Thoracic aorta (tissue), 2 donors: ENCODE results near the gene GUCD1. TPM values are rescaled to one million over a fixed set of nuclear protein-coding genes. Genes with fewer than 3 reads are reported as not detected.
A peak's percentile ranks its signal among the peaks of the same experiment; 100 is the strongest.

ENCODE experiments used
- ATAC-seq: fragments of 150-250 bp; one replicate; pipeline ENCODE4 v1.8.0; 2017; ENCODE audit warnings: low read depth; ENCODE audit not compliant: insufficient number of reproducible peaks, low FRiP score
- DNase-seq: peaks from one replicate; pipeline ENCODE4 v3.0.0-alpha.2; 2020; ENCODE audit warnings: low spot score
- H3K27ac ChIP-seq, 2 donors: fragments of 200-600 bp; sonication (generic); 1 replicate in 1 of 2; 2 replicates in 1 of 2; pipeline ENCODE4 v1.5.1; 2016; ENCODE audit warnings: mild to moderate bottlenecking in 2 of 2, moderate library complexity in 2 of 2
- H3K27me3 ChIP-seq: fragments of 200-600 bp; sonication (generic); replicated peaks from 2 replicates; pipeline ENCODE4 v1.6.0; 2016; ENCODE audit warnings: mild to moderate bottlenecking; ENCODE audit not compliant: insufficient read depth
- H3K36me3 ChIP-seq: fragments of 200-600 bp; sonication (generic); one replicate; pipeline ENCODE4 v1.5.1; 2016
- H3K4me1 ChIP-seq, 2 donors: fragments of 200-600 bp; sonication (generic); 1 replicate in 1 of 2; 2 replicates in 1 of 2; pipeline versions ENCODE4 v1.5.1 to v1.6.0; 2016; ENCODE audit warnings: low read depth in 2 of 2, mild to moderate bottlenecking in 1 of 2; ENCODE audit not compliant: control insufficient read depth in 1 of 2
- H3K4me3 ChIP-seq: fragments of 200-600 bp; sonication (generic); 2 replicates; pipeline ENCODE4 v1.5.1; 2016; ENCODE audit warnings: mild to moderate bottlenecking
- H3K9me3 ChIP-seq: fragments of 200-600 bp; sonication (generic); 2 replicates; pipeline ENCODE4 v1.5.1; 2016
- CTCF ChIP-seq: fragments of 200-600 bp; sonication (generic); IDR thresholded peaks from one replicate; pipeline ENCODE4 v1.5.1; 2019; ENCODE audit warnings: antibody characterized with exemption
- total RNA-seq, 2 donors: library from RNA; depleted of rRNA; stranded (reverse); fragments of >200 nt; gene quantifications; one replicate each; pipeline versions ENCODE4 v1.1.0 to v1.2.3, GENCODE V29; 2016

The GUCD1 gene
- total RNA-seq, 2 donors from 2014 or later, result 81.9 to 83.4 TPM

DNA sequence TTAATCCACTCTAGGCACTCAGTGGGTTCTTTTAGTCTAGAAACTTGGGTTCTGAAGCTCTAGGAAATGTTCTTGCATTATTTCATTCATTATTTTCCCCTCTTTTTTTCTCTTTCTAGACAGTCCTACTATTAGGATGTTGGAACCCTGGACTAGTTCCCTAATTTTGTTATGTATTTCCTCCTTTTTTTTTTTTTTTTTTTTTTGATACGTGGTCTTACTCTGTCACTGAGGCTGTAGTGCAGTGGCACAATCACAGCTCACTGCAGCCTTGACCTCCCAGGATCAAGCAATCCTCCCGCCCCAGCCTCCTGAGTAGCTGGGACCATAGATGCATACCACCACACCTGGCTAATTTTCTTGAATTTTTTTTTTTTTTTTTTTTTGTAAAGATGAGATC is 50.4 kb downstream of the GUCD1 start:
- H3K36me3 ChIP-seq, result no peaks in the 10 kb centered on the region
- no peaks in the 10 kb centered on the region for H3K9me3 ChIP-seq
- H3K27me3 ChIP-seq, result no peaks in the 10 kb centered on the region
- H3K4me1 ChIP-seq, result no peaks in the 10 kb centered on the region
- DNase-seq (no peak), ATAC-seq (no peak)
- no peak overlapping the region for H3K27ac ChIP-seq
- no peak for TF ChIP-seq CTCF
- no peak overlapping the region for H3K4me3 ChIP-seq

- ATAC-seq, result no peak
- TF ChIP-seq CTCF, result no peak
- Histone ChIP-seq H3K4me1 (no peaks in the 10 kb centered on the region), H3K4me3 (no peak overlapping the region), H3K36me3 (no peaks in the 10 kb centered on the region), H3K27ac (no peak overlapping the region), H3K27me3 (no peaks in the 10 kb centered on the region), H3K9me3 (no peaks in the 10 kb centered on the region)
- DNase-seq, result no peak
These were observed 51.0 kb downstream of the GUCD1 start for GRCh38 chr22:24503843-24504338.

- TF ChIP-seq CTCF, result peak; percentile 62
- H3K4me1 ChIP-seq, result no peaks in the 10 kb centered on the region
- H3K27ac ChIP-seq, result no peak overlapping the region
- no peaks in the 10 kb centered on the region for H3K36me3 ChIP-seq
- H3K9me3 ChIP-seq, result no peaks in the 10 kb centered on the region
- DNase-seq (no peak), ATAC-seq (no peak)
- H3K27me3 ChIP-seq, result no peaks in the 10 kb centered on the region
- H3K4me3 ChIP-seq, result no peak overlapping the region
These were observed 51.6 kb downstream of the GUCD1 start for GRCh38 chr22:24503137-24503842.

GRCh38 chr22:24502541-24502940 is 52.4 kb downstream of the GUCD1 start:
- no peak for DNase-seq
- H3K27ac ChIP-seq, result no peak overlapping the region
- no peak for ATAC-seq
- no peaks in the 10 kb centered on the region for H3K9me3 ChIP-seq
- H3K27me3 ChIP-seq, result no peaks in the 10 kb centered on the region
- H3K36me3 ChIP-seq, result no peaks in the 10 kb centered on the region
- no peak for TF ChIP-seq CTCF
- H3K4me1 ChIP-seq, result no peaks in the 10 kb centered on the region
- H3K4me3 ChIP-seq, result no peak overlapping the region

- DNase-seq (no peak), ATAC-seq (no peak)
- Histone ChIP-seq H3K36me3 (no peaks in the 10 kb centered on the region), H3K4me3 (no peak overlapping the region), H3K27ac (no peak overlapping the region), H3K4me1 (no peaks in the 10 kb centered on the region), H3K9me3 (no peaks in the 10 kb centered on the region), H3K27me3 (no peaks in the 10 kb centered on the region)
- TF ChIP-seq CTCF, result no peak
These were observed 52.9 kb downstream of the GUCD1 start for GRCh38 chr22:24502034-24502433.
